ENCODE measurements around the gene LRRC45. TPM values are rescaled to one million over a fixed set of nuclear protein-coding genes. Genes with fewer than 3 reads are reported as not detected.
A peak's percentile ranks its signal among the peaks of the same experiment; 100 is the strongest.

LRRC45 gene
- total RNA-seq, 1 donor = 13.4 TPM

- DNase-seq (ENCODE audit: low read depth) = no peak
- H3K4me3 ChIP-seq (ENCODE audit: low read depth, low read length) = no peak overlapping the region
- TF ChIP-seq CTCF (IDR thresholded peaks at IDR 0.05; ENCODE audit: insufficient read depth, low read depth, low read length) = no peak
These were observed 35.8 kb upstream of the LRRC45 start for GRCh38 chr17:81987161-81987770.

GRCh38 chr17:81990836-81991683 lies 32.0 kb upstream of the LRRC45 start:
- TF ChIP-seq CTCF (IDR thresholded peaks at IDR 0.05; ENCODE audit: insufficient read depth, low read depth, low read length) = no peak
- DNase-seq (ENCODE audit: low read depth) = no peak
- no peak overlapping the region for H3K4me3 ChIP-seq (ENCODE audit: low read depth, low read length)

GRCh38 chr17:81991684-81992305 lies 31.3 kb upstream of the LRRC45 start:
- no peak for TF ChIP-seq CTCF (IDR thresholded peaks at IDR 0.05; ENCODE audit: insufficient read depth, low read depth, low read length)
- DNase-seq (ENCODE audit: low read depth) = peak; percentile 67
- peak overlapping the region; percentile 18 for H3K4me3 ChIP-seq (ENCODE audit: low read depth, low read length)

- H3K4me3 ChIP-seq (ENCODE audit: low read depth, low read length) = no peak overlapping the region
- DNase-seq (ENCODE audit: low read depth) = no peak
- TF ChIP-seq CTCF (IDR thresholded peaks at IDR 0.05; ENCODE audit: insufficient read depth, low read depth, low read length) = no peak
These were observed 30.6 kb upstream of the LRRC45 start for GRCh38 chr17:81992306-81993102.

GRCh38 chr17:81993729-81994592 lies 29.1 kb upstream of the LRRC45 start:
- H3K4me3 ChIP-seq (ENCODE audit: low read depth, low read length) = no peak overlapping the region
- no peak for TF ChIP-seq CTCF (IDR thresholded peaks at IDR 0.05; ENCODE audit: insufficient read depth, low read depth, low read length)
- no peak for DNase-seq (ENCODE audit: low read depth)
